Pancreas (tissue), 10 donors: ENCODE measurements around the gene RWDD2A. TPM values are rescaled to one million over a fixed set of nuclear protein-coding genes. Genes with fewer than 3 reads are reported as not detected.
A peak's percentile ranks its signal among the peaks of the same experiment; 100 is the strongest.

ENCODE experiments used
- ATAC-seq, 4 donors: fragments of 200-7000 bp; cut with Tn5 transposase; one replicate each; pipeline versions ENCODE4 v1.8.0 to v1.9.1; 2020; ENCODE audit warnings: mild to moderate bottlenecking in 4 of 4, moderate library complexity in 4 of 4
- DNase-seq, 6 donors: peaks; one replicate each; pipeline ENCODE4 v3.0.0-alpha.2; 2020
- FAIRE-seq: peaks from 2 replicates; lab custom pipeline; 2012; peaks lifted over from hg19 to GRCh38; lab: Jason Lieb, UNC
- H3K27ac ChIP-seq, 4 donors: fragments of 200-600 bp; sonication (generic); 1 replicate in 3 of 4; 2 replicates in 1 of 4; pipeline versions ENCODE4 v1.5.0 to v1.8.0; 2020
- H3K27me3 ChIP-seq, 4 donors: fragments of 200-600 bp; one replicate each; pipeline ENCODE4 v1.8.0; 2021
- H3K36me3 ChIP-seq, 3 donors: fragments of 200-600 bp; sonication (generic) in 1 of 3; one replicate each; pipeline versions ENCODE4 v1.5.0 to v1.8.0; 2020 to 2021
- H3K4me1 ChIP-seq, 3 donors: fragments of 200-600 bp; one replicate each; pipeline ENCODE4 v1.8.0; 2021
- H3K4me3 ChIP-seq, 4 donors: fragments of 200-600 bp; sonication (generic) in 2 of 4; one replicate each; pipeline versions ENCODE4 v1.5.0 to v1.8.0; 2020 to 2021
- H3K9me3 ChIP-seq, 4 donors: fragments of 200-600 bp; one replicate each; pipeline ENCODE4 v1.8.0; 2021
- CTCF ChIP-seq, 4 donors: fragments of 200-600 bp; sonication (generic) in 3 of 4; IDR thresholded peaks; one replicate each; pipeline versions ENCODE4 v1.5.0 to v1.8.0; 2021; ENCODE audit warnings: antibody characterized with exemption in 4 of 4
- WGBS, 2 donors: extraction: QIAGEN DNeasy Blood & Tissue Kit; methylation state at CpG; one replicate each; pipeline ENCODE4 v1.1.7; 2013; 5-methylcytosine and 5-hydroxymethylcytosine counted together
- intact Hi-C, 3 donors: fragments of 100-400 bp; cut with DNase I; formaldehyde crosslinking; loops; one replicate each; pipeline versions ENCODE4 v1.11.1 to v1.14.2; 2022
- polyA plus RNA-seq, 2 donors: library from polyadenylated mRNA; stranded (reverse); fragments of 200-250 nt; gene quantifications; one replicate each; pipeline ENCODE4 v1.2.3, GENCODE V29; 2013
- total RNA-seq, 6 donors: library from RNA; stranded (reverse); fragmentation: NEBNext Ultra II Directional in 4 of 6; extraction: Animal tissue kit (Norgen Biotek cat#: 25700) in 4 of 6; gene quantifications; one replicate each; pipeline versions ENCODE4 v1.2.1 to v1.2.4, GENCODE V29; 2021 to 2023
- donor health status: healthy with polysubstance abuse.
- donor health status: DM: no; HTN: no; CAD: no; lungs with moderate emphysema.
- donor health status: DM: no; HTN: no; CAD: no.
- donor health status: control.
- donor health status: control.
- donor health status: Bipolar disorder and iron deficiency.
- donor health status: DM: yes; HTN: yes; CAD: no.
- donor health status: DM: no; HTN: no; CAD: no.
- donor health status: DM: no; HTN: no; CAD: no.
- donor health status: DM: yes; HTN: yes; CAD: no.

RWDD2A gene
- total and polyA plus RNA-seq, 8 donors, result 3.3 to 6.8 (median 4.6) TPM

- no peaks in the 10 kb centered on the region for H3K27me3 ChIP-seq
- H3K4me1 ChIP-seq, result peaks cover 12 to 25% (median 17%) of the 10 kb centered on the region in 3 donors
- no peaks in the 10 kb centered on the region for H3K36me3 ChIP-seq
- 1 to 2% methylated on average over 36 to 44 of the region's 44 CpGs for WGBS, 2 donors
- ATAC-seq, result peak; percentile 60 to 79 (median 74)
- DNase-seq, result peak; percentile 60 to 82 (median 72)
- peak overlapping the region; percentile 83 to 93 (median 88) for H3K27ac ChIP-seq
- peak overlapping the region; percentile 43 to 95 (median 82) for H3K4me3 ChIP-seq
- FAIRE-seq, result no peak
- H3K9me3 ChIP-seq, result no peaks in the 10 kb centered on the region
- intact Hi-C loops, result no loop called here
- no peak for TF ChIP-seq CTCF (IDR thresholded peaks at IDR 0.05)
Measured at GRCh38 chr6:83193747-83194566, 800 bp downstream of the RWDD2A start.

GRCh38 chr6:83198486-83199172 is 5.5 kb downstream of the RWDD2A start:
- H3K4me1 ChIP-seq, result peaks cover 6 to 14% (median 12%) of the 10 kb centered on the region in 3 donors
- ATAC-seq, result no peak
- H3K27ac ChIP-seq, result peak overlapping the region in 2 of 4 donors; percentile 40 to 48
- no peak overlapping the region for H3K4me3 ChIP-seq
- H3K27me3 ChIP-seq, result no peaks in the 10 kb centered on the region
- no peaks in the 10 kb centered on the region for H3K9me3 ChIP-seq
- intact Hi-C loops, result no loop called here
- WGBS, 2 donors, result 82 to 85% methylated on average over 4 of the region's 4 CpGs
- TF ChIP-seq CTCF (IDR thresholded peaks at IDR 0.05), result no peak
- FAIRE-seq, result no peak
- H3K36me3 ChIP-seq, result no peaks in the 10 kb centered on the region
- DNase-seq, result no peak

- Histone ChIP-seq H3K4me3 (no peak overlapping the region), H3K36me3 (no peaks in the 10 kb centered on the region), H3K27ac (peak overlapping the region in 2 of 4 donors; percentile 40 to 48), H3K27me3 (no peaks in the 10 kb centered on the region), H3K4me1 (peaks cover 6 to 13% (median 11%) of the 10 kb centered on the region in 3 donors), H3K9me3 (no peaks in the 10 kb centered on the region)
- no peak for DNase-seq
- intact Hi-C loops, result no loop called here
- ATAC-seq, result peak in 3 of 4 donors; percentile 6 to 64 (median 33)
- TF ChIP-seq CTCF (IDR thresholded peaks at IDR 0.05), result no peak
- 82 to 83% methylated on average over 5 of the region's 5 CpGs for WGBS, 2 donors
- FAIRE-seq, result no peak
Measured at GRCh38 chr6:83199173-83199862, 6.2 kb downstream of the RWDD2A start.

- peak; percentile 28 to 88 (median 74) for ATAC-seq
- no peaks in the 10 kb centered on the region for H3K36me3 ChIP-seq
- peak in 1 of 6 donors; percentile 18 for DNase-seq
- intact Hi-C loops, result no loop called here
- peak overlapping the region in 1 of 4 donors; percentile 48 for H3K27ac ChIP-seq
- H3K4me3 ChIP-seq, result no peak overlapping the region
- peaks cover 5 to 8% (median 5%) of the 10 kb centered on the region in 3 donors for H3K4me1 ChIP-seq
- H3K27me3 ChIP-seq, result no peaks in the 10 kb centered on the region
- no peak for TF ChIP-seq CTCF (IDR thresholded peaks at IDR 0.05)
- H3K9me3 ChIP-seq, result no peaks in the 10 kb centered on the region
- 45 to 61% methylated on average over 2 of the region's 2 CpGs for WGBS, 2 donors
- no peak for FAIRE-seq
Measured at GRCh38 chr6:83199863-83200225, 6.7 kb downstream of the RWDD2A start.
